Endothelial cell of umbilical vein (primary cell): Measurements from ENCODE around the gene LRP1. TPM values are rescaled to one million over a fixed set of nuclear protein-coding genes. Genes with fewer than 3 reads are reported as not detected.

Experiments used
- BruUV-seq: library from RNA; stranded (reverse); fragments of 400-500 nt; replicated peaks from 2 replicates; lab custom pipeline; 2021; lab: Mats Ljungman, UMichigan
- CTCF ChIA-PET: fragments of 300-600, 350-600 bp; sonication (Branson Sonifier 250); formaldehyde crosslinking; loops from one replicate; lab custom pipeline; 2021; ENCODE audit warnings: antibody characterized with exemption, inconsistent platforms; lab: Charles Lee
- POLR2A ChIA-PET: fragments of 300-600, 350-600 bp; sonication (Branson Sonifier 250); formaldehyde crosslinking; loops from one replicate; lab custom pipeline; 2021; ENCODE audit warnings: antibody characterized with exemption, inconsistent platforms; lab: Charles Lee
- DNase-seq: peaks from one replicate; pipeline ENCODE4 v3.0.0-alpha.2; 2011; ENCODE audit warnings: low read depth, low spot score
- FAIRE-seq: peaks from 2 replicates; lab custom pipeline; 2011; peaks lifted over from hg19 to GRCh38; lab: Jason Lieb, UNC
- H2AFZ ChIP-seq: 2 replicates; pipeline ENCODE4 v1.6.0; 2012; ENCODE audit warnings: low read depth, low read length, control low read depth, inconsistent platforms
- H3K27ac ChIP-seq: 2 replicates; pipeline ENCODE4 v1.5.1; 2011; ENCODE audit warnings: low read depth, mild to moderate bottlenecking, control low read depth, low read length, moderate library complexity; ENCODE audit not compliant: insufficient read depth
- H3K27me3 ChIP-seq, 2 experiments: 2 replicates each; pipeline versions ENCODE4 v1.6.0 to v1.6.1; 2011; ENCODE audit warnings: low read length in 2 of 2, mixed read lengths in 1 of 2; ENCODE audit not compliant: control insufficient read depth in 2 of 2, insufficient read depth in 2 of 2
- H3K36me3 ChIP-seq, 2 experiments: 2 replicates in 1 of 2; 3 replicates in 1 of 2; pipeline ENCODE4 v1.5.1; 2011; ENCODE audit warnings: low read length in 2 of 2, mild to moderate bottlenecking in 1 of 2, moderate library complexity in 1 of 2; ENCODE audit not compliant: control insufficient read depth in 2 of 2, insufficient read depth in 2 of 2; ENCODE audit errors: extremely low read depth in 1 of 2
- H3K4me1 ChIP-seq: 3 replicates; pipeline ENCODE4 v1.5.1; 2011; ENCODE audit warnings: mild to moderate bottlenecking, low read length; ENCODE audit not compliant: control insufficient read depth, insufficient read depth; ENCODE audit errors: extremely low read depth
- H3K4me2 ChIP-seq: 2 replicates; pipeline ENCODE4 v1.6.1; 2011; ENCODE audit warnings: low read length, control low read depth, mixed read lengths; ENCODE audit not compliant: insufficient read depth
- H3K4me3 ChIP-seq, 3 experiments: fragments of 200-600 bp in 1 of 3; sonication (generic), shearing (Covaris generic) in 1 of 3; replicated peaks in 1 of 3; 2 replicates each; pipeline ENCODE4 v1.5.1; 2011 to 2016; ENCODE audit warnings: control low read depth in 3 of 3, low read length in 3 of 3, mild to moderate bottlenecking in 2 of 3, inconsistent platforms in 1 of 3, low read depth in 1 of 3, moderate library complexity in 1 of 3; ENCODE audit not compliant: insufficient read depth in 1 of 3
- H3K79me2 ChIP-seq: 2 replicates; pipeline ENCODE4 v1.6.0; 2012; ENCODE audit warnings: low read length, inconsistent platforms; ENCODE audit not compliant: control insufficient read depth, insufficient read depth
- H3K9ac ChIP-seq: replicated peaks from 2 replicates; pipeline ENCODE3; 2011; ENCODE audit warnings: low read length, control low read depth; ENCODE audit not compliant: insufficient read depth; ENCODE audit errors: extremely low read depth
- H3K9me1 ChIP-seq: replicated peaks from 3 replicates; pipeline ENCODE4 v1.6.0; 2011; ENCODE audit warnings: mild to moderate bottlenecking, low read length; ENCODE audit not compliant: control insufficient read depth, insufficient read depth; ENCODE audit errors: extremely low read depth
- H3K9me3 ChIP-seq: replicated peaks from 2 replicates; pipeline ENCODE4 v1.5.1; 2012; ENCODE audit warnings: low read length, inconsistent platforms; ENCODE audit not compliant: control insufficient read depth, insufficient read depth
- H4K20me1 ChIP-seq: replicated peaks from 2 replicates; pipeline ENCODE3; 2011; ENCODE audit warnings: mild to moderate bottlenecking, low read length; ENCODE audit not compliant: control insufficient read depth, insufficient read depth; ENCODE audit errors: extremely low read depth
- EZH2 ChIP-seq: IDR thresholded peaks from 2 replicates; pipeline ENCODE4 v1.6.1; 2012; ENCODE audit warnings: borderline replicate concordance, low read depth, mild to moderate bottlenecking, moderate library complexity, low read length, inconsistent platforms; ENCODE audit not compliant: severe bottlenecking
- FOS ChIP-seq: IDR thresholded peaks from 2 replicates; pipeline ENCODE4 v1.6.1; 2011; ENCODE audit warnings: mild to moderate bottlenecking, low read length, moderate library complexity, borderline replicate concordance; ENCODE audit not compliant: insufficient read depth
- GATA2 ChIP-seq: IDR thresholded peaks from 2 replicates; pipeline ENCODE4 v1.7.0; 2011; ENCODE audit warnings: low read depth, mild to moderate bottlenecking, moderate library complexity, mixed read lengths, low read length; ENCODE audit not compliant: insufficient read length, insufficient read depth
- JUN ChIP-seq: IDR thresholded peaks from 2 replicates; pipeline ENCODE4 v1.6.1; 2011; ENCODE audit warnings: borderline replicate concordance, low read depth; ENCODE audit not compliant: insufficient read length, insufficient read depth
- MAX ChIP-seq: IDR thresholded peaks from 2 replicates; pipeline ENCODE4 v1.6.1; 2011; ENCODE audit not compliant: insufficient read depth, insufficient read length
- MYC ChIP-seq: IDR thresholded peaks from one replicate; pipeline ENCODE4 v1.6.1; 2011; ENCODE audit warnings: mild to moderate bottlenecking, low read depth, low read length
- POLR2A ChIP-seq: IDR thresholded peaks from 2 replicates; pipeline ENCODE4 v1.6.1; 2012; ENCODE audit warnings: low read depth, mild to moderate bottlenecking, control low read depth, low read length
- POLR2AphosphoS5 ChIP-seq: IDR thresholded peaks from 2 replicates; pipeline ENCODE4 v1.6.1; 2012; ENCODE audit warnings: low read depth, mild to moderate bottlenecking, control low read depth, low read length, moderate library complexity; ENCODE audit not compliant: insufficient read depth
- dilution Hi-C: fragments of 300-500 bp; cut with MboI; formaldehyde crosslinking; loops from one replicate; pipeline ENCODE4 v1.15.0; 2019; ENCODE audit warnings: low sequenced_read_pairs; ENCODE audit not compliant: extremely low pct_ligation_motif_present
- intact Hi-C: fragments of 100-400 bp; cut with micrococcal nuclease; formaldehyde crosslinking; loops from one replicate; pipeline ENCODE4 v1.10.0; 2022
- polyA plus RNA-seq, 4 experiments: library from polyadenylated mRNA; depleted of rRNA in 3 of 4; stranded (reverse) in 3 of 4; unstranded in 1 of 4; fragments of >200 nt; gene quantifications; 2 replicates each; pipeline versions ENCODE4 v1.2.1 to v1.2.3, GENCODE V29; 2011 to 2012; ENCODE audit warnings: missing spikeins in 1 of 4
- total RNA-seq: library from RNA; stranded (reverse); gene quantifications from 2 replicates; pipeline ENCODE4 v1.2.3, GENCODE V29; 2021

The LRP1 gene
- total and polyA plus RNA-seq, 2 donors (not counting 3 experiments of a cell fraction or from before 2014, with no cell fraction given), result 1.6 to 4.6 TPM

- DNase-seq (no peak), FAIRE-seq (no peak)
- Histone ChIP-seq H3K9me1 (no peaks in the 10 kb centered on the region), H3K27ac (no peak overlapping the region), H3K9ac (no peak overlapping the region), H3K36me3 (no peaks in the 10 kb centered on the region), H3K27me3 (peaks cover 62 to 64% of the 10 kb centered on the region in 2 experiments), H3K9me3 (no peaks in the 10 kb centered on the region), H3K4me1 (peaks cover 6% of the 10 kb centered on the region), H3K4me2 (no peak overlapping the region), H3K79me2 (no peaks in the 10 kb centered on the region), H4K20me1 (no peaks in the 10 kb centered on the region), H2AFZ (no peak overlapping the region), H3K4me3 (no peak overlapping the region)
- CTCF ChIA-PET, result interaction anchor here (2.4 to 5.3 kb wide), 3 partner anchors 11 to 18 kb away, joined by 28 to 50 read pairs (median 47); a partner anchor contains a TSS
- dilution Hi-C loops, result no loop called here
- no TSS peak for BruUV-seq
- no peak for TF ChIP-seq MAX
- TF ChIP-seq POLR2AphosphoS5, result no peak
- no peak for TF ChIP-seq GATA2
- no peak for TF ChIP-seq MYC
- TF ChIP-seq EZH2, result no peak
- no peak for TF ChIP-seq POLR2A
- no peak for TF ChIP-seq FOS
- TF ChIP-seq JUN, result no peak
- POLR2A ChIA-PET, result no interaction called here
- intact Hi-C loops, result loop anchor here (2.0 kb wide), 1 partner anchor 14 kb away; no protein-coding TSS in a partner anchor
These were observed 96.1 kb downstream of the LRP1 start for GRCh38 chr12:57224278-57224972.
